EH (cell line): Measurements from ENCODE around the gene IGF2R.
"Not testable (repeated sequence)": the region's sequence is repeated elsewhere in the genome, so short reads cannot be mapped to it uniquely, and the experiment has no call there.

Source experiments
- DNase-seq: peaks from one replicate; pipeline ENCODE4 v3.0.0-alpha.2; 2015; ENCODE audit warnings: low read depth

The IGF2R gene

DNA sequence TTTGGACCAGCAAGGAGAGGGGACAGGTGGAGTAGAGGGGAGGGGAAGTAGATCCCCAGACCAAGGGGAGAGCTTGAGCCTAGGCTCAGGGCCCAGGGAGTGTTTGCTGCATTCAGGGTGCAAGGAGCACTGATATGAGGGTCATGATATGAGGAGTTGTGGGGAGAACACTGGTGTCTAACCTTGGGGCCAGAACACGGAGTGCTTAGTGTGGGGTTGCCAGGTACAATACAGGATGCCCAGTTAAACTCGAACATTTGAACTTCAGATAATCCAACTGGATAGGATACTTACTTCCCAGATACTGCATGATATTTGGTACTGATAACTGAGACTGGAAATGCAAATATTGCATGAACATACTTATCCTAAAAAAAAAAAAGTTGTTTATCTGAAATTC lies 155.1 kb downstream of the IGF2R start:
- no peak for DNase-seq

DNA sequence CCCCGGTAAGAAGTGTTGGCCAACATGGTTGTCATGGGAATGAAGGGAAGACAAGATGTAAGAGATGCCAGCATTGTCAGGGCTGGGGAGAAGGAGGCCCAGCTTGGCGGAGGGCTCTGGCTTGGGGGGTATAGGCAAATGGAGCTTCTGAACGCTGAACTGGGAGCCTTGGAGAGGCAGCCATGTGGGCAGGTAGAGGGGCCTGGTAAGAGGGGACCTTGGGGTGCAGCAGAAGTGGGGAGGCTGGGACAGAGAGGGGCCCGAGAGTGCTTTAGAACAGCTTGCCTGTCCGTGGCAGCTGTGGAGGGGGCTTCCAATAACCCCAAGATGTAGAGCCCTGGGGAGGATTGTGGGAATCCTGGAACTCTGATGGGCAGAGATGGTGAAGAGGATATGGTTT lies 155.7 kb downstream of the IGF2R start:
- no peak for DNase-seq

DNA sequence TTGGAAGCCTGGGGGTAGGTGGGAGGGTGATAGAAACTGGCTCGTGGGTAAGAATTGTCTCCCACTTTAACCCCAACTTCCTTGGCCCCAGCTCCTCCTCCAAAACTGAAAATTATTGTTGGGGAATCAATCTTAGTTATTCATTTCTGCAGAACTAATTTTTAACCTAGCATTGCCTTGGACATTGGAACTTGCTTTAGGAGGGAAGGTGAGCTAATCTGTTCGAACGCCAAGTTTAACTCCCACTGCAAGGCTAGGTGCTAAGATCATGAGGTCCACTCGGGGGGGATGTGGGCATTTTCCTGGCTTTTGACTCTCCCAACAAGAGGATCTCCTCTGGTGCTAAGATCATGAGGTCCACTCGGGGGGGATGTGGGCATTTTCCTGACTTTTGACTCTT lies 156.2 kb downstream of the IGF2R start:
- DNase-seq = not testable (repeated sequence)

DNA sequence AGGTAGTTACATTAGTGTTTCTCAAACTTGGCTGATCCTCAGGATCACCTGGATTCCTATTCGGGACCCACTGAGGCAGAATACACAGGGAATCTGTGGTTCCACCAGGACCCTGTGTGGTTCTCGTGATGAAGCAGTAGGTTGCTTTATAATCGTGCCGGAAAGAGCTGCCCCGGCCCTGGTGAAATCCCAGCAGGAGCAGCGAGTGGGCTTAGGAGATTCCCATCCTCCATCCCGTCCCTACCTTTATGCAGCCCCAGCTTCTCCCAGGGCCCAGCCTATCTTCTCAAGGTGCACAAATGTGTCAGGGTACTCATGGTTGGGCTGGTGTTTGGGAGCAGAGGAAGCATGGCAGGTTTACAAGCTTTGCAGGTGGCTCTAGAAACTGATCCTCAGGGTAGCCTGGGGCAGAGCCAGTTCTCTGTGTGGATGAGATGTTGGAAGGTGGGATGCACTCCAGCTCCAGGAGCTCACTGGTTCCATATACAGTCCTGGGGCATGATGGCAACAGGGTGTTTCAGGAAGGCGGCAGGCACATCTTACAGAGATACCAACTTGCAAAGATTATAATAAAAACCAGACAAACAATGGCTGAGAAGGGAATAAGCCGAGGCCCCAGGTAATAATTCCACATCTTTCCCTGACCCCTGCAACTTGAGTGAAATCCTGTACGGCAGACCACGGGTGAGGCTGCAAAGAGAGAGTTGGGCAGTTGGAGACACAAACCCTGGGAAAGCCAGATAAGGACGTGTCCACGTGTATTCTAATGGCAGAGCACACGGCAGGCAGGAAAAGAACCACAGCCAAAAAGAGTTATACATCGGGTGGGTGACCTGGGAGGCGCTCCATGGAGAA lies 158.6 kb downstream of the IGF2R start:
- no peak for DNase-seq

DNA sequence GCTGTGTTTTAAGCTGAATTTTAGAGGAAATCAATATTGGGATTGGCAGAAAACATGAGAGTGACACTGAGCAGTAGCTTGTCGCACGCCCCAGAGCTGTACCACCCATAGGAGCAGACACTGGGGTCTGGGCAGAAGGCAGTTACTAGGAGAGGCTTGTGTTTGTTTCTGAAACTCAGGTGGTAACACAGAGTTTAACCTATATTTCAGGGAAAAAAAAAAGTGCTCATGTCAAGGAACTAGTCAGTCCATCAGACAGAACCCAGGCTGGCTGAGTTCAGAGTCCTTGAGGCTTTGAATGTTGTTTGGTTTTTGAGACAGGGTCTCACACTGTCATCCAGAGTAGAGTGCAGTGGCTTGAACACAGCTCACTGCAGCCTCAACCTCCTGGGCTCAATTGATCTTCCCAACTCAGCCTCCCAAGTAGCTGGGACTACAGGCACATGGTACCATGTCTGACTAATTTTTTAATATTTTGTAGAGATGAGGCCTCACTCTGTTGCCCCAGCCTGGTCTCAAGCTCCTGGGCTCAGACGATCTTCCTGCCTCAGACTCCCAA lies 159.3 kb downstream of the IGF2R start:
- DNase-seq = no peak

DNA sequence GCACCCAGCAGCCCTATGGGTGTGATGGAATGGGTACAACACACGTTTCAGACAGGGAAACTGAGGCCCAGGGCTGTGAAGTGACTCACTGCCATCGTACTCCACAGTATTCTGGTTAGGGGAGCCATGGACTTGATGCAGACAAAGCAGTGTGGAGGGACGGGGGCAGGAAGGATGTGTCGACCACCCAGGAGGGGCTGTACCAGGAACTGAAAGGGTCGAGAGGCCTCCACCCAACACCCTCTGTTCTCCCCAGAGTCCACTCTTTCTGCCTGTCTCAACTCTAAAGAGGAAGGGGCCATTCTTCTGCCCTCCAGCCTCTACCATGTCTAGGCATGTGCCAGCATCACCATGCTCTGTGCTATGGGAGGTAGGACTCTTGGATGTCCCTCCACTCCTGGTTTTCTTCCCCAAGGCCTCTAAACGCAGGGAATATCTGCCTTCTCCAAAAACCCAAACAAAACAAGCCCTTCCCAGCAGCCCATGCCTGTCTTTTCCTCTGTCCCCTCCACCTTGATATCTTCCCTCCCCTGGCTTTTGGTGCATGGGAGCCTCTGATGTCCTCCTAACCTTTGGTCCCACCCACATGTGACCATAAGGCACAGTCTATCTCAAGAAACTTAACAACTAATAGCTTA lies 160.1 kb downstream of the IGF2R start:
- no peak for DNase-seq

DNA sequence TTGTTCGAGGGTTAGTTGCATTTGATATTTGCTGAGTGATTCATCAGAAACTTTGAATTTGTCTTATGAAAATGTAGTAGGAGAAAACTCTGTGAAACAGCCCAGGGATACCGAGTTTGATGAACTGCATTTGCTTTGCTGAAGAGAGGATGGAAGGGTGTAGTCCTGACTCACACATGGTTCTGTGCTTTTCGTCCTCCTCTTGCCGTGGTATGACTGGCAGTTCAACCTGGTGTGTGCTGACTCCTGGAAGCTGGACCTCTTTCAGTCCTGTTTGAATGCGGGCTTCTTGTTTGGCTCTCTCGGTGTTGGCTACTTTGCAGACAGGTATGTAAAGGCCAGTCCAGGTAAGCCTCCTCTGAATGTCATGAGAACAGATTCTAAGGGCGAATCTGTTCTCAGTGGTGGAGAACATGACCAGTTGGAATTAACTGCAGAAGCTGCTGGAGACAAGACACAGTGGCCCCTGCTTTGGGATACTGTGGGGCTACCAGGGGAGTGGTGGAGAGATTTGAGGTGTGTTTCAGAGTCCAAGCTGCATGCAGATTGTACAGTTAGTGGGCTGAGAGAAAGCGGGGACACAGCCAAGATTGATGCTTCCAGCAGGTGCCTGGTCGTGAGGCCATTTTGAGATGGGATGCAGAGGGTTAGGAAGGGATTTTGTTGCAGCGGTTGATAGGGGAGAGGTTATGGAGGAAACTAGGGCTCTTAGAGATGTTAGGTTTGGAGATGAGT lies 161.2 kb downstream of the IGF2R start:
- DNase-seq = no peak

DNA sequence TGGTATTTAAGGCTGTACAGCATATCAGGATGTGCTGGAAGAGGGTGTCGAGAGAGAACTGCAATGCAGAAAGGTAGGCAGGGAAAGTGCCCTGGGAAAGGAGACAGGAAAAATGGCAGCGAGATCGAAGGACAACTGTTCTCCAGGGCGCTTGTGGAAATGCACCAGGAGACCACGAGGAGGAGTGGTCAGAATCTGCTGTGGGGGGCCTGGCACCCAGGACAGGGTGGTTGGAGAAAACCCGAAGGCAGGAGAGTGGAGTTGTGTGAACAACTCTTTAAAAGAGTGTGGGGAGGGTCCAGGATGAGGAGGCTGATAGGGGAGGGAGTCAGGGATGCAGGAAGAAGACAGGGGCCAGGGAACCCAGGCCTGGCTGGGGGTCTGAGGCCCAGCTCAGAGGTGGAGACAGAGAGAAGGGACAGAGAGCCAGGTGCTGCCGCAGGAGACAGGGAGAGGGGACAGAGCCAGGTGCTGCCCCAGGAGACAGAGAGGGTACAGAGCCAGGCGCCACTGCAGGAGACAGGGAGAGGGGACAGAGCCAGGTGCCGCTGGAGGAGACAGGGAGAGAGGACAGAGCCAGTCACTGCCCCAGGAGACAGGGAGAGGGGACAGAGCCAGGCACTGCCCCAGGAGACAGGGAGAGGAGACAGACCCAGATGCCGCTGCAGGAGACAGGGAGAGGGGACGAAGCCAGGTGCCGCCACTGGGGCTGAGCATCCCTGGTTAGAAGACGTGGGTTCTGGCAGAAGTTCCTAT lies 162.0 kb downstream of the IGF2R start:
- no peak for DNase-seq

DNA sequence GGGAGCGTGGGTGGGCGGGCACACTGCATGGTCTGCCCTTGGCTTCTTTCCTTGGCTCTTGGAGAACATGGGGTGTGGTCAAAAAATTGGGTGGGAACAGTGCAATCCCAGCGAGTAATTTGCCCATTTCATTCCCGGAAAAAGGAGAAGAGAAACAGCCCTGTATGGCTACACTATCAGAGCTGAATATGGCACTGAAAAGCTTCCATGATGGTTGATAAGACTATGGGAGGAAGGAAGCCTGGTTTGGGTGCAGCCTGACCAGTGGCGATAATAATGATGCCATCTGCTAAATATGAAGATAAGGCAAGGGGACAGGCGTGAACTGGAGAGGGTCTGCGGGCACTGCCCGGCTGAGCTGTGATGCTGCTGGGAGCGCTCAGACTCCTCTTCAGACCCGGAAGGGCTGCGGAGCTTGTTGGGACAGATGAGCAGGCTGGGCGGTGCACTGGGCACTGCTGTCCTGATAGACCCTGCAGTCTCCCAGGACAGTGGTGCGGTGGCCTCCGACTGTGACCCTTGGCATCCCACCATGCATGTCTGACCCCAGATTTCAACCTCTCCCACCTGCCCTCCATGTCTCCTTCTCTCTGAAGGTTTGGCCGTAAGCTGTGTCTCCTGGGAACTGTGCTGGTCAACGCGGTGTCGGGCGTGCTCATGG lies 162.9 kb downstream of the IGF2R start:
- no peak for DNase-seq

DNA sequence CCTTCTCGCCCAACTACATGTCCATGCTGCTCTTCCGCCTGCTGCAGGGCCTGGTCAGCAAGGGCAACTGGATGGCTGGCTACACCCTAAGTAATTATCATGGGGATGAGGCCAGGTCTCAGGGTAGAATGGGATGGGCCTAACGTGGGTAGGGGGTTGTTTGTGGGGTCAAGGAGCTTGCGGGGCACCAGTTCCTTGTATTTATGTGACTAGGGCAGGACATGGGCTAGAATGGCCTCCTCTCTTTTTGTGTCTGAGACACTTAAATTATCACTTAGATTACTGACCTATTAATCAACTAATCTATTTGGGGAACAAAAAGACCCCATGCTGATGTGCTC lies 163.4 kb downstream of the IGF2R start:
- no peak for DNase-seq

DNA sequence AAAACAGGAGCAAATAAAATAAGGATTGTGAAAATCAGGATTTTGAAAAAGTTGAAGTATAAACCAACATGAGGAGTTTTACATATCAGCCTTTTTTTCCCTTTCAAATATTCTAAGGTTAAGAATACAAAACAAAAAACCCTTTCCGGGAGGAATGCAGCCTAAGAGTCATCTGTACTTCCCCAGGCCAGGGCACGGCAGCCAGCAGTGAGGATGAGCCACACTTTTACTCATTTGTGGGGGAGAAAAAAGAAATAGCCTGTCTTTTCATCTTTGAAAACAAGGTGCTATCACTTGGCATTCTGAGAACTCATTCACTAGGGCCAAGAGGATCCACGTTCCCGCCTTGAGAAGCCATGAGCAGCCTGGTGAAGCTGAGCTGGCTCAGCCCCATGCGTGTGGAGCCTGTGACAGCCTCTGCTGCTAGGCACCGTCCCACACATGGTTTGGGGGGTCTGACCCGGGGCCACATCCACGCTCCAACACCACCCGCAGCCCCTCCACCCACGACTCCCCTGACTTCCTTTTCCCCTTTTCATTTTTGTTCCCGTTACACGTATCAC lies 164.0 kb downstream of the IGF2R start:
- peak; percentile 27 for DNase-seq

DNA sequence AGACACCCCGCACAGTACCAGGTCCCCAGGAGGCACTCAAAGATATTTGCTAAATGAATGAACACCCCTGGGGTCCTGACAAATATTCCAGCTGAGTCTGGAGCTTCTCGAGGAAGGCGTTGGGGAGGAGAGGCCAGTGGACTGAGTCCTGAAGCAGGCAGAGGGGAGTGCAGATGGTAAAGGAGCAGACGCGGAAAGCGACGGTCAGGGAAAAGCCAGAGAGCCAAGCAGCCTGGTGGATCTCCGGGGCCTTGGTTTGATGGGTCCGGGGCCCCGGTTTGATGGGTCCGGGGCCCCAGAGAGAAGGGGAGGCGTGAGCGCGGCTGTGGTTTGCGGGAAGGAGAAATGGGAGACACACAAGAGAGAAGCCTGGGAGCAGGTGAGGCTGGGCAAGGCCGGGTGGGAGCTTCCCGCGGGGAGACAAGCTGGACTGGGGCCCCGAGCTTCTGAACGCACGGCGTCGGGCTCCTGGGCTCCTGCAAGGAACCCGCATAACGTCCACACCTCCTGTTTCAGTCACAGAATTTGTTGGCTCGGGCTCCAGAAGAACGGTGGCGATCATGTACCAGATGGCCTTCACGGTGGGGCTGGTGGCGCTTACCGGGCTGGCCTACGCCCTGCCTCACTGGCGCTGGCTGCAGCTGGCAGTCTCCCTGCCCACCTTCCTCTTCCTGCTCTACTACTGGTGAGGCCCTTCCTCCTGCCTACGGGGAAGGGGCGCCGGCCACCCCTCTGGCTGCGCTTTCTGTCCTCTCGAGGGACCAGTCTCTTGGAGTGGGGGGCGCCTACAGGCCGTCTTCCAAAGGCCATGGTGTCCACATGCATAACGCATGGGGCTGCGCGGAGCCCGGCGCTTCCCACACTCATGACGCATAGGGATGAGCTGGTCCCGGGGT lies 164.8 kb downstream of the IGF2R start:
- no peak for DNase-seq

DNA sequence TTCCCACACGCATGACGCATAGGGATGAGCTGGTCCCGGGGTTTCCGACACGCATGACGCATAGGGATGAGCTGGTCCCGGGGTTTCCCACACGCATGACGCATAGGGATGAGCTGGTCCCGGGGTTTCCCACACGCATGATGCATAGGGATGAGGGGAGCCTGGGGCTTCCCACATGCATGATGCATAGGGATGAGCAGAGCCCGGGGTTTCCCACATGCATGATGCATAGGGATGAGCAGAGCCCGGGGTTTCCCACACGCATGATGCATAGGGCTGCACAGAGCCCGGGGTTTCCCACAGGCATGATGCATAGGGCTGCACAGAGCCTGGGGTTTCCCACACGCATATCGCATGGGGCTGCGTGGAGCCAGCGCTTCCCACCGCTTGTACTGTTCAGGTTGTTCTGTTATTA lies 165.5 kb downstream of the IGF2R start:
- DNase-seq = not testable (repeated sequence)

DNA sequence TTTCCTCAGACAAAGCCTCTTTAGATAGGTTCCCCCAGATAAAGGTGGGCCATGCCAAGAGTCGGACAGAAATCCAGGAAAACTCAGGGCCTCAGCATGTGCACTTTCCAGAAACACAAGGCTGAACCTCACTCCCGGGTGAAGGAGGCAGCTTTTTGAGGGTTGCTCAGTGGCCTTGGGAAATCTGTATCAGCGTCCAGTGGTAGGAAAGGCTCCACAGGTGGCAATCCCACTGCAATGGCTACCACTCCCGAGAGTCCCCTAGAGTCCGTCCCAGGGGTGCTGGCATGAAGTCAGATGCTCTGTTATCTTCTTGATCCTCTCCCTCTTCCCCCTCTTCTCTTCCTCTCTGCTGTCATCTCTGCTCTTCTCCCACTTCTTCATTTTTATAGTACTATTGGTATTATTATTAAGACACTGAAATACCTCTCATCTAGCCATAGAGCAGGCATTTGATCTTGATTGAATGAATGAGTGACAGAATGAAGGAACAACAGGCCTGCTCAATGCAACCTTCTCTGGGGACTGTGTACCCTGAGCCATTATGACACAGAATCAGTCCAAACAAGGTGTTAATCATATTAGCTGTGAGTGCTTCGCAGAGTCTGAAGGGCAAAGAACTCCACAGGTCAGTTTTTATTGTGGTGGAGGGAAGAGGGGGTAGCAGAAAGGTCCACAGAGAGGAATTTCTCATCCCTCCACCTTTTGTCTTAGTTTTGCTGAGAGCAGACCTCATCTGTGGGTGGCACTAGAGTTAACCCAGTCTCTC lies 166.1 kb downstream of the IGF2R start:
- DNase-seq = no peak

DNA sequence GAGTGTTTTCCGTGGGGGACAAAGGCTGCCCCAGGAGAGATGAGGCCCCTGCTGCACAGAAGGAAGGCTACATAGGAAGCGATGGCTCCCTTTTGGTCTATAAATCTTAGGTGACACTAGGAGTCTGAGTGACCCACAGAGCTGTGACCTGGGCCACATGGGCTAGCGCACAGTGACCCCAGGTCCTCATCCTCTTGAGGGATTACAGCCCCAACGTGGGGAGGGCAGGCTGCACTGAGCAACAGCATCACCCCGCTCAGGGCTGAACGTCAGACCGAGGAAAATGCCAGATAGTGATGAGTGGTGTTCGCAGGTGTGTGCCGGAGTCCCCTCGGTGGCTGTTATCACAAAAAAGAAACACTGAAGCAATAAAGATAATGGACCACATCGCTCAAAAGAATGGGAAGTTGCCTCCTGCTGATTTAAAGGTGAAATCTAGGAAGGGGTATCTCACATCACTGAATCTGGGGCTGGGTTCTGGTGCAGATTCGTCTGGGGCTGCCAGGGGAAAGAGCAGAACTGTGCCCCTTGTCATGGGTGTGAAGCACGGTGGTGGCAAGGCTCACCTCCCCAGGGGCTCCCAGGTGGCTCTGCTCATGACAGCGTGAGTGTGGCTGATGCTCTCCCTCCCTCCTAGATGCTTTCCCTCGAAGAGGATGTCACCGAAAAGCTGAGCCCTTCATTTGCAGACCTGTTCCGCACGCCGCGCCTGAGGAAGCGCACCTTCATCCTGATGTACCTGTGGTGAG lies 167.2 kb downstream of the IGF2R start:
- DNase-seq = no peak

DNA sequence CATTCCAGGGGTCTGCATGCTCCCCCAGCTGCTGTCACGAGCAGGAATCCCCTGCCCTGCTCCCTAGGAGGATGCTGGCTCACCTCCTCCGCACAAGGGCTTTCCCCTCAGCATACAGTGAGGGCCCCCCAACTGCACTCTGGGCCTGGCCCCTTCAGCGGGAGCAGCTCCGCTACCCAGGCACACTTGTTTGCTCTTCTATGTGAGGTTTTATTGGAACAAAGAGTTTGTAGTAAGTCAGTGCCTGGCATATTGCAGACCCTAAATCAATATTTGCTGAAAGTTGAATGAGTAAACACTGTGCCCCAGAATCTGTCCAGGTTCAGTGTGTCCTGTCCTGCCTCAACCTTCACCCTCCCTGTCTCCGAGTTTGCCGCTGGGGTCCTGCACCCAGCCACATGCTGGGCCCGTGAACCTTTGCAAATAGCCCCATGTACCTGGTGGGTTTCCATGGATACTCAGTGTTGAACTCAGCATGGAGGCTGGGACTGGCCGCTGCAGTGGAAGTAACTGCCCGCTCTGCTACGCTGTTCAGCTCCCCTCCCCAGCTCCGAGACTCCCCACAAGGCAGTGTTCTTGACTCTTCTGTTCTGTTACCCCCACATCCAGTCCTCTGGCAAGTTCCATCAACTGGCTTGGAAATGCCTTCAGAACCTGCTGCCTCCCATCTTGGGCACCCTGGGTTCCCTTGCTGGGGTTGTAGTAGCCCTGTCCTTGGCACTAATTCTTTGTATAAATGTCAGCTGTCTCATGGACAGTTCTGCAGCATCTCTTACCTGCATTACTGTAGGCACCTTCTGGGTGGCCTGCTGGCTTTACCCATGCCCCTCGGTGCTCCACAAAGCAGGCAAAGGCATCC lies 168.5 kb downstream of the IGF2R start:
- no peak for DNase-seq

DNA sequence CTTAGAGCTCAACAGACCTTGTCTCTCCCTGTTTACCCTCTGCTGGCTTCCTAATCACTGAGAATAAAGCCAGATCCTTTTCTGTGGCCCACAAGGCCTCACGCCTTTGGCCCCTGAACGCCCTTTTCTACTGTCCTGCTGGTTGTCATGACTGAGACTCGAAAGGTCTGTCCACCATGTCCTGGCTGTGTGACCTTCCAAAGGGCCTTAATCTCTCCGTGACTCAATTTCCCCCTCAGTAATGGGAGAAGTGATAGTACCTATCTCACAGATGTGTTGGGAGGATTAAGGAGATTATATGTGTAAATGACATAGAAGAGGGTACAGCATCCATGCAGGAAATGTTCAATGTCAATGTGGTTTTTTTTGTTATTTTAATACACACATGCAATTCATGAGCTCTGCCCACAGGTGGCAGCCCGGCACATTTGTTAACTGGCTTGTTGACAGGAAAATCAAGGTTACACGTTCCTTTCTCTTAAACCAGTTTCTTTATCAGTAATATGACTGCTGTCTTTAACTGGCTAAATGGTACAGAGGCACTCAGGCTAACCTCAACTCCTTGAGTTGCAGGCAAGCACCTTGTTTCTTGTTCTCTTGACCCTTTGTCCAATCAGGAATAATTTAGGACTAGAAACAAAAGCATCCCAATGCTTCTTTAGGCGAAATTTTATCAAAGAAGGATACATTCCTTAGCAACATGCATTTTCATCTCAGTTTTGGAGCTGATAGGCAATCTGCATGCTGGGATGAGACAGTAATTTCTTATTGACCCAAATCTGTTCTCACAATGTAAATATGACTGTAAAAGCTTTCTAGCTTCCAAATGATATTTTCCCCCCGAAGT lies 169.3 kb downstream of the IGF2R start:
- peak; percentile 72 for DNase-seq
